ENCODE measurements around the gene DST.

DST gene

DNA sequence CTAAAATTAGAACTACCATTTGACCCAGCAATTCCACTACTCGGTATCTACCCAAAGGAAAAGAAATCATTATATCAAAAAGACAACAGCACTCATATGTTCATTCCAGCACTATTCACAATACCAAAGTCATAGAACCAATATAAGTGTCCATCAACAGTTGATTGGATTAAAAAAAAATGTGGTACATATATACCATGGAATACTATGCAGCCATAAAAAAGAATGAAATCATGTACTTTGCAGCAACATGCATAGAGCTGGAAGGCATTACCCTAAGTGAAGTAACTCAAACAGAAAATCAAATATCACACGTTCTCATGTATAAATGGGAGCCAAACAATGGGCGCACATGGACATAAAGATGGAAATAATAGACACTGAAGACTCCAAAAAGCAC lies 163.3 kb downstream of the DST start:
- CTCF ChIA-PET, result no interaction called here
- TF ChIP-seq, protein P1, sequence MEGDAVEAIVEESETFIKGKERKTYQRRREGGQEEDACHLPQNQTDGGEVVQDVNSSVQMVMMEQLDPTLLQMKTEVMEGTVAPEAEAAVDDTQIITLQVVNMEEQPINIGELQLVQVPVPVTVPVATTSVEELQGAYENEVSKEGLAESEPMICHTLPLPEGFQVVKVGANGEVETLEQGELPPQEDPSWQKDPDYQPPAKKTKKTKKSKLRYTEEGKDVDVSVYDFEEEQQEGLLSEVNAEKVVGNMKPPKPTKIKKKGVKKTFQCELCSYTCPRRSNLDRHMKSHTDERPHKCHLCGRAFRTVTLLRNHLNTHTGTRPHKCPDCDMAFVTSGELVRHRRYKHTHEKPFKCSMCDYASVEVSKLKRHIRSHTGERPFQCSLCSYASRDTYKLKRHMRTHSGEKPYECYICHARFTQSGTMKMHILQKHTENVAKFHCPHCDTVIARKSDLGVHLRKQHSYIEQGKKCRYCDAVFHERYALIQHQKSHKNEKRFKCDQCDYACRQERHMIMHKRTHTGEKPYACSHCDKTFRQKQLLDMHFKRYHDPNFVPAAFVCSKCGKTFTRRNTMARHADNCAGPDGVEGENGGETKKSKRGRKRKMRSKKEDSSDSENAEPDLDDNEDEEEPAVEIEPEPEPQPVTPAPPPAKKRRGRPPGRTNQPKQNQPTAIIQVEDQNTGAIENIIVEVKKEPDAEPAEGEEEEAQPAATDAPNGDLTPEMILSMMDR (IDR thresholded peaks at IDR 0.05; ENCODE audit: control extremely low read depth, extremely low read depth, low read depth, missing control alignments), result no peak
- DNase-seq (ENCODE audit: extremely low spot score), result no peak
- POLR2A ChIA-PET, result no interaction called here

DNA sequence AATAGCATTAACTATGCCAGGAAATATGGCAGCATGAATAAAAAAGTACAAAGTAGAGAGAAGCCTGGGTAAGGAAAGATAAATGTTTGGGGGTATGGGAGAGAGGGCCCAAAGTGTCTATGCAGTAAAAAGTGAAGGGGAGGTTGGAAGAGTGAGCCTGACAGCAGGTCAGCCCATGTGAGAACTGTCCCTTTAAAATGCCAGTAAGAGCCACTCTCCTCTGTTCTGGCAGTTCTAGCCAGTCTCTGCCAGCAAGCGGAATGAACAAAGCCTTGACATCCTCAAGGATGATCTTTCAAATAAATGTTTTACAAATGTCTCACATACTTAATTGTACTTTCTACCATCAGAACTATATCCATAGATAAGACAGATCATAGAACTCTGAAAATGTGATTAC lies 164.5 kb downstream of the DST start:
- POLR2A ChIA-PET, result no interaction called here
- CTCF ChIA-PET, result no interaction called here
- TF ChIP-seq, protein P1 (IDR thresholded peaks at IDR 0.05; ENCODE audit: control extremely low read depth, extremely low read depth, low read depth, missing control alignments), result no peak
- DNase-seq (ENCODE audit: extremely low spot score), result no peak

GRCh38 chr6:56477241-56477640 lies 165.4 kb downstream of the DST start:
- DNase-seq (ENCODE audit: extremely low spot score), result no peak
- POLR2A ChIA-PET, result no interaction called here
- CTCF ChIA-PET, result interaction anchor here (0.8 to 1.3 kb wide), 3 partner anchors 10 to 134 kb away, joined by 3 read pairs; no protein-coding TSS in a partner anchor
- TF ChIP-seq, protein P1 (IDR thresholded peaks at IDR 0.05; ENCODE audit: control extremely low read depth, extremely low read depth, low read depth, missing control alignments), result no peak

GRCh38 chr6:56475736-56476457 lies 166.8 kb downstream of the DST start:
- POLR2A ChIA-PET, result no interaction called here
- TF ChIP-seq, protein P1 (IDR thresholded peaks at IDR 0.05; ENCODE audit: control extremely low read depth, extremely low read depth, low read depth, missing control alignments), result no peak
- DNase-seq (ENCODE audit: extremely low spot score), result no peak
- CTCF ChIA-PET, result interaction anchor here (1.3 to 1.4 kb wide), 2 partner anchors 12 to 94 kb away, joined by 3 read pairs; no protein-coding TSS in a partner anchor

DNA sequence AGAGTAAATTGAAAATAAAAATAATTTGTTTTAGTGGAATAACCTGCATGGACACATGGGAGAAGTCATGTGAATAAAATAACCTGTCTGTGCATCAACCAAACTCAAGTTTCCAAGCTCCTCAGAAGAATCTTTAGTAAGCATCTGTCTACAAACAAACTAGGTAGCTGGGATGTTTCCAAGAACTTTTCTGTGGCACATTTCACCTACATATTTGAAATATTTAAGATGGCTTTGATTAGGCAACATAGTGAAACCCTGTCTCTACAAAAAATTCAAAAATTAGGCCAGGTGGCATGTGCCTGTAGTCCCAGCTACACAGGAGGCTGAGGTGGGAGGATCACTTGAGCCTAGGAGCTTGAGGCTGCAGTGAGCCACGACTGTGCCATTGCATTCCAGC lies 168.2 kb downstream of the DST start:
- TF ChIP-seq, protein P1 (IDR thresholded peaks at IDR 0.05; ENCODE audit: control extremely low read depth, extremely low read depth, low read depth, missing control alignments), result no peak
- POLR2A ChIA-PET, result no interaction called here
- CTCF ChIA-PET, result interaction anchor here (1.6 kb wide), 1 partner anchor 13 kb away, joined by 5 read pairs; no protein-coding TSS in a partner anchor
- DNase-seq (ENCODE audit: extremely low spot score), result no peak

- CTCF ChIA-PET, result interaction anchor here (1.2 kb wide), 2 partner anchors 10 to 48 kb away, joined by 4 to 5 read pairs; no protein-coding TSS in a partner anchor
- TF ChIP-seq, protein P1 (IDR thresholded peaks at IDR 0.05; ENCODE audit: control extremely low read depth, extremely low read depth, low read depth, missing control alignments), result no peak
- POLR2A ChIA-PET, result no interaction called here
- DNase-seq (ENCODE audit: extremely low spot score), result no peak
Observed at GRCh38 chr6:56463443-56463842, 179.2 kb downstream of the DST start.
